HL-60 (cell line): ENCODE measurements around the gene MAST3.

Source experiments
- DNase-seq, 2 experiments: peaks; one replicate each; pipeline ENCODE4 v3.0.0-alpha.2; 2010 to 2020; ENCODE audit warnings: low read depth in 1 of 2, low spot score in 1 of 2
- H3K27ac ChIP-seq: fragments of 250-450 bp; sonication (Bioruptor Pico); replicated peaks from 2 replicates; pipeline ENCODE4 v1.5.1; 2020; ENCODE audit warnings: mild to moderate bottlenecking, moderate library complexity
- H3K27me3 ChIP-seq: fragments of 250-450 bp; sonication (Bioruptor Pico); 2 replicates; pipeline ENCODE4 v1.5.1; 2021; ENCODE audit warnings: mild to moderate bottlenecking, moderate library complexity; ENCODE audit not compliant: insufficient read depth, poor library complexity, severe bottlenecking
- H3K4me3 ChIP-seq: replicated peaks from 2 replicates; pipeline ENCODE4 v1.5.1; 2011; ENCODE audit warnings: mild to moderate bottlenecking, control low read depth, low read length; ENCODE audit not compliant: insufficient read depth
- CTCF ChIP-seq: IDR thresholded peaks from one replicate; pipeline ENCODE4 v1.5.1; 2011; ENCODE audit warnings: low read length, control low read depth, inconsistent platforms; ENCODE audit not compliant: insufficient read depth
- GABPA ChIP-seq: IDR thresholded peaks from 2 replicates; pipeline ENCODE4 v1.6.1; 2012; ENCODE audit warnings: low read depth
- POLR2AphosphoS5 ChIP-seq: IDR thresholded peaks from 2 replicates; pipeline ENCODE4 v1.6.1; 2012; ENCODE audit warnings: low read depth
- REST ChIP-seq: IDR thresholded peaks from 2 replicates; pipeline ENCODE4 v1.6.1; 2012; ENCODE audit warnings: low read depth; ENCODE audit not compliant: insufficient replicate concordance
- SPI1 ChIP-seq: IDR thresholded peaks from 2 replicates; pipeline ENCODE4 v1.6.1; 2012; ENCODE audit warnings: low read depth, mild to moderate bottlenecking, borderline replicate concordance

Gene MAST3

GRCh38 chr19:18164072-18164471 lies 66.5 kb downstream of the MAST3 start:
- Histone ChIP-seq H3K27ac (no peak overlapping the region), H3K27me3 (no peaks in the 10 kb centered on the region), H3K4me3 (no peak overlapping the region)
- no peak for DNase-seq
- TF ChIP-seq REST: no peak

GRCh38 chr19:18165794-18166544 lies 68.4 kb downstream of the MAST3 start:
- Histone ChIP-seq H3K27ac (no peak overlapping the region), H3K27me3 (no peaks in the 10 kb centered on the region)
- TF ChIP-seq POLR2AphosphoS5 (no peak), GABPA (no peak), REST (no peak), SPI1 (no peak)

GRCh38 chr19:18167011-18167410 lies 69.4 kb downstream of the MAST3 start:
- H3K27me3 ChIP-seq: no peaks in the 10 kb centered on the region
- no peak for DNase-seq
- TF ChIP-seq POLR2AphosphoS5: no peak
- no peak for TF ChIP-seq GABPA
- TF ChIP-seq REST: no peak
- no peak for TF ChIP-seq SPI1
- TF ChIP-seq CTCF: no peak

More at GRCh38 chr19:18165794-18166544, 68.4 kb downstream of the MAST3 start:
- DNase-seq: no peak
- no peak overlapping the region for H3K4me3 ChIP-seq

GRCh38 chr19:18167975-18168645 lies 70.5 kb downstream of the MAST3 start:
- Histone ChIP-seq H3K4me3 (no peak overlapping the region), H3K27me3 (no peaks in the 10 kb centered on the region), H3K27ac (no peak overlapping the region)
- DNase-seq: peak in 1 of 2 experiments; percentile 63
- TF ChIP-seq CTCF (peak; percentile 69), SPI1 (no peak)

More at GRCh38 chr19:18167011-18167410, 69.4 kb downstream of the MAST3 start:
- Histone ChIP-seq H3K4me3 (no peak overlapping the region), H3K27ac (no peak overlapping the region)
